HepG2 (cell line): ENCODE results near the gene NFATC4. TPM values are rescaled to one million over a fixed set of nuclear protein-coding genes. Genes with fewer than 3 reads are reported as not detected.

Source experiments
- ATAC-seq: fragments of 200-7000 bp; cut with Tn5 transposase; 3 replicates; pipeline ENCODE4 v1.9.1; 2020; ENCODE audit warnings: mild to moderate bottlenecking, moderate library complexity
- BruUV-seq: library from RNA; stranded (reverse); fragments of 400-500 nt; replicated peaks from 2 replicates; lab custom pipeline; 2021; lab: Mats Ljungman, UMichigan
- CTCF ChIA-PET: fragments of 300-600 bp; formaldehyde crosslinking; extraction: SDS; loops from one replicate; lab custom pipeline; 2021; ENCODE audit warnings: low total read pairs, inconsistent platforms, low intra/inter-chr PET ratio; lab: Yijun Ruan, JAX
- POLR2A ChIA-PET: fragments of 350-600 bp; sonication (Branson Sonifier 250); formaldehyde crosslinking; loops from one replicate; lab custom pipeline; 2020; ENCODE audit warnings: antibody characterized with exemption, inconsistent platforms; lab: Yijun Ruan, JAX
- DNase-seq: peaks from one replicate; pipeline ENCODE4 v3.0.0-alpha.2; 2015; ENCODE audit warnings: low spot score
- FAIRE-seq: peaks from 3 replicates; lab custom pipeline; 2011; peaks lifted over from hg19 to GRCh38; lab: Jason Lieb, UNC
- H2AFZ ChIP-seq: one replicate; pipeline ENCODE4 v1.6.1; 2011; ENCODE audit warnings: low read length, inconsistent platforms
- H3K27ac ChIP-seq: fragments of 300-600 bp; 3 replicates; pipeline ENCODE4 v1.8.0; 2011; ENCODE audit warnings: mixed run types, mild to moderate bottlenecking, mixed read lengths, low read length, inconsistent platforms; ENCODE audit not compliant: insufficient read depth; ENCODE audit errors: extremely low read length
- H3K27me3 ChIP-seq, 2 experiments: fragments of 200-600 bp in 1 of 2; 2 replicates in 1 of 2; 3 replicates in 1 of 2; pipeline versions ENCODE4 v1.6.0 to v1.8.0; 2011; ENCODE audit warnings: low read length in 2 of 2, mild to moderate bottlenecking in 2 of 2, moderate library complexity in 2 of 2, inconsistent platforms in 1 of 2; ENCODE audit not compliant: insufficient read depth in 2 of 2, control insufficient read depth in 1 of 2
- H3K36me3 ChIP-seq, 2 experiments: fragments of 200-600 bp in 1 of 2; replicated peaks in 1 of 2; 2 replicates in 1 of 2; 3 replicates in 1 of 2; pipeline versions ENCODE4 v1.5.1 to v1.8.0; 2011; ENCODE audit warnings: low read length in 2 of 2, inconsistent platforms in 1 of 2; ENCODE audit not compliant: insufficient read depth in 2 of 2, control insufficient read depth in 1 of 2
- H3K4me1 ChIP-seq: 2 replicates; pipeline ENCODE4 v1.5.1; 2012; ENCODE audit warnings: low read length, inconsistent platforms; ENCODE audit not compliant: insufficient read depth
- H3K4me2 ChIP-seq: 2 replicates; pipeline ENCODE4 v1.6.0; 2011; ENCODE audit warnings: low read depth, low read length, inconsistent platforms
- H3K4me3 ChIP-seq, 3 experiments: fragments of 200-600 bp in 1 of 3; sonication (generic), shearing (Covaris generic) in 1 of 3; replicated peaks in 1 of 3; 2 replicates each; pipeline ENCODE4 v1.5.1; 2011 to 2016; ENCODE audit warnings: low read length in 3 of 3, inconsistent platforms in 2 of 3, low read depth in 2 of 3, mild to moderate bottlenecking in 2 of 3, control low read depth in 1 of 3, mixed read lengths in 1 of 3; ENCODE audit not compliant: insufficient read depth in 1 of 3
- H3K79me2 ChIP-seq: one replicate; pipeline ENCODE4 v1.6.1; 2011; ENCODE audit warnings: low read length, inconsistent platforms; ENCODE audit not compliant: insufficient read depth
- H3K9ac ChIP-seq: 2 replicates; pipeline ENCODE4 v1.6.0; 2011; ENCODE audit warnings: mild to moderate bottlenecking, low read depth, low read length, inconsistent platforms; ENCODE audit not compliant: insufficient read depth
- H3K9me3 ChIP-seq: 2 replicates; pipeline ENCODE4 v1.5.1; 2012; ENCODE audit warnings: mild to moderate bottlenecking, low read length
- H4K20me1 ChIP-seq: 2 replicates; pipeline ENCODE4 v1.6.0; 2011; ENCODE audit warnings: inconsistent platforms, mild to moderate bottlenecking, low read length, moderate library complexity; ENCODE audit not compliant: insufficient read depth
- AGO2 ChIP-seq: fragments of 200-400 bp; formaldehyde crosslinking; optimal IDR thresholded peaks from 2 replicates; pipeline ENCODE3; 2017; ENCODE audit warnings: mild to moderate bottlenecking, low read depth, low read length, moderate library complexity
- ASH2L ChIP-seq: fragments of 300-600, 200-600 bp; sonication (generic); IDR thresholded peaks from 2 replicates; pipeline ENCODE4 v1.7.0; 2017; ENCODE audit warnings: low read depth, mild to moderate bottlenecking, moderate library complexity, mixed read lengths, low read length; ENCODE audit not compliant: insufficient read length
- IRX3 ChIP-seq: sonication (generic); formaldehyde crosslinking; IDR thresholded peaks from 2 replicates; pipeline ENCODE4 v1.8.1; 2023; ENCODE audit warnings: mild to moderate bottlenecking, low read depth, missing genetic modification reagents, borderline replicate concordance
- NFE2L1 ChIP-seq: sonication (generic); formaldehyde crosslinking; IDR thresholded peaks from 2 replicates; pipeline ENCODE4 v1.4.0; 2020; ENCODE audit warnings: missing genetic modification reagents, mild to moderate bottlenecking, borderline replicate concordance
- SIX1 ChIP-seq: sonication (generic); formaldehyde crosslinking; IDR thresholded peaks from 2 replicates; pipeline ENCODE4 v1.4.0; 2020; ENCODE audit warnings: missing genetic modification reagents, borderline replicate concordance
- XBP1 ChIP-seq: sonication (generic); formaldehyde crosslinking; IDR thresholded peaks from 2 replicates; pipeline ENCODE4 v1.5.0; 2020; ENCODE audit warnings: missing genetic modification reagents
- ZBTB20 ChIP-seq: sonication (generic); formaldehyde crosslinking; IDR thresholded peaks from 2 replicates; pipeline ENCODE4 v1.8.1; 2023; ENCODE audit warnings: missing genetic modification reagents, low read depth, mild to moderate bottlenecking, borderline replicate concordance
- ZNF138 ChIP-seq: sonication (generic); formaldehyde crosslinking; IDR thresholded peaks from 2 replicates; pipeline ENCODE4 v1.5.0; 2020; ENCODE audit warnings: mild to moderate bottlenecking, low read depth, missing genetic modification reagents
- ZNF614 ChIP-seq: IDR thresholded peaks from 2 replicates; pipeline ENCODE4 v1.6.1; 2018; ENCODE audit warnings: missing biosample characterization, missing genetic modification reagents, inconsistent platforms, borderline replicate concordance
- ZNF670 ChIP-seq: sonication (generic); formaldehyde crosslinking; IDR thresholded peaks from 2 replicates; pipeline ENCODE4 v1.8.0; 2022; ENCODE audit warnings: mild to moderate bottlenecking, missing genetic modification reagents, borderline replicate concordance
- ZNF709 ChIP-seq: sonication (generic); formaldehyde crosslinking; IDR thresholded peaks from 2 replicates; pipeline ENCODE4 v1.5.0; 2020; ENCODE audit warnings: mild to moderate bottlenecking, missing genetic modification reagents
- WGBS: methylation state at CpG from one replicate; pipeline ENCODE4 v1.1.6; 2017; ENCODE audit warnings: low lambda C conversion rate; 5-methylcytosine and 5-hydroxymethylcytosine counted together
- in situ Hi-C: cut with HindIII; loops from 2 replicates; pipeline ENCODE4 v1.10.0; 2017; ENCODE audit warnings: low pct_unique_long_range_greater_than_20kb; ENCODE audit not compliant: extremely low pct_ligation_motif_present
- intact Hi-C: fragments of 100-400 bp; cut with micrococcal nuclease; formaldehyde crosslinking; loops from one replicate; pipeline ENCODE4 v1.10.0; 2022; ENCODE audit not compliant: unreplicated experiment
- polyA plus RNA-seq, 8 experiments: library from polyadenylated mRNA; depleted of rRNA in 3 of 8; stranded (reverse) in 7 of 8; unstranded in 1 of 8; fragments of >200 nt; fragmentation: Illumina TruSeq in 4 of 8; extraction: Trizol in 4 of 8; gene quantifications; 2 replicates each; pipeline versions ENCODE4 v1.2.1 to v1.2.3, GENCODE V29; 2011 to 2016; ENCODE audit warnings: low read depth in 4 of 8, missing spikeins in 1 of 8, mixed read lengths in 1 of 8; ENCODE audit not compliant: insufficient read depth in 1 of 8
- total RNA-seq, 5 experiments: library from RNA; depleted of rRNA; stranded (reverse); fragments of >200 nt; fragmentation: Illumina TruSeq; extraction: Trizol; gene quantifications; 2 replicates each; pipeline ENCODE4 v1.2.3, GENCODE V29; 2016; ENCODE audit warnings: low read depth in 1 of 5
- TF ChIP-seq, protein P1 (sequence below): sonication (generic); formaldehyde crosslinking; IDR thresholded peaks from 2 replicates; pipeline ENCODE4 v1.5.0; 2020; ENCODE audit warnings: missing genetic modification reagents
- TF ChIP-seq, protein P2 (sequence below): sonication (generic); formaldehyde crosslinking; IDR thresholded peaks from 2 replicates; pipeline ENCODE4 v1.8.0; 2022; ENCODE audit warnings: mild to moderate bottlenecking, missing genetic modification reagents, moderate library complexity
- TF ChIP-seq, protein P3 (sequence below): sonication (generic); formaldehyde crosslinking; IDR thresholded peaks from 2 replicates; pipeline ENCODE4 v1.4.0; 2020; ENCODE audit warnings: missing genetic modification reagents, borderline replicate concordance
- TF ChIP-seq, protein P4 (sequence below): sonication (generic); formaldehyde crosslinking; IDR thresholded peaks from 2 replicates; pipeline ENCODE4 v1.5.0; 2020; ENCODE audit warnings: mild to moderate bottlenecking, missing genetic modification reagents, moderate library complexity
- TF ChIP-seq, protein P5 (sequence below): sonication (generic); formaldehyde crosslinking; conservative IDR thresholded peaks from 2 replicates; pipeline ENCODE4 v1.4.0; 2020; ENCODE audit warnings: missing genetic modification reagents

NFATC4 gene
- total and polyA plus RNA-seq, 2 of the 13 experiments (the other 11 are each of a cell fraction or from before 2014, with no cell fraction given): 0.04 to 0.15 TPM

DNA sequence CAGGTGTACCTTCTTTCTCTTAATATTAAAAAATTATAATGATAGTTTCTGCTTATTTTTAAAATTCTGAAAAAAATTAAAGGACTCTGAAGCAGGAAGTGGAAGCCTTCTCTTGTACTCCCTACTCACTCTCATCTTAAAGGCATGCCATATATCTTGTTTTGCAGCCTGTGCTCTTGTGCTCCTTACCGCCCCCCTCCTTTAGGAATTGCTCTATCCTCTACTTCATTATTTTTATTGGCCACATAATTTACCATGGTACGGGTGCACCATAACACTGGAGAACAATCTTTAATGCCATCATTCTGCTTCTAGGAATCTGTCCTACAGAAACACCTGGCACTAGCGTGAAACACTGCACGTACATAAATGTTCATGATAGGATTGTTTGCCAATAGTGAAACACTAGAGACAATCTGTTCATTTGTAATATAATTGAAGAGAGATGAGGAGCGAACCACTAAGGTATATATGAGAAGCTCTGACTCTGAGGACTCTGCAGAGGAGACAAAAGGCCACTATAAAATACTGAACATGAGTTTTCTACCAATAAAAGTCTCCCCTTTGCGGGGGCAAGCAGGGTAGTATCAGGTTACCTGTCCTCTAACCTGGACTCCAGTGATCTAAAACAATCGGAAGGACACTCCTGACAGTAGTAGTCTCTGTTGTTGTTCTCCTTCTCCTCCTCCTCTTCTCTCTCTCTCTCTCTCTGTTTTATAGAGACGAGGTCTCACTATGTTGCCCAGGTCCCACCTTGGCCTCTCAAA lies 24.5 kb downstream of the NFATC4 start:
- no TSS peak for BruUV-seq
- peaks cover 7 to 42% of the 10 kb centered on the region in 2 experiments; a peak in 4 of 5 replicates for H3K27me3 ChIP-seq
- H3K4me3 ChIP-seq: no peak overlapping the region; a peak in 1 of 6 replicates
- H3K4me1 ChIP-seq: peaks cover 31% of the 10 kb centered on the region
- no peaks in the 10 kb centered on the region for H3K79me2 ChIP-seq
- whole genome bisulfite sequencing: 17% methylated on average over 8 of the region's 8 CpGs
- H4K20me1 ChIP-seq: no peaks in the 10 kb centered on the region
- H3K9ac ChIP-seq: no peak overlapping the region
- peak overlapping the region; percentile 29 for H2AFZ ChIP-seq
- H3K36me3 ChIP-seq: no peaks in the 10 kb centered on the region
- CTCF ChIA-PET: no interaction called here
- intact Hi-C loops (no loop called here), in situ Hi-C loops (no loop called here)
- H3K27ac ChIP-seq: no peak overlapping the region
- POLR2A ChIA-PET: no interaction called here
- ATAC-seq (0 out of 3 replicates have a peak, but pooled peaks have one; percentile 2), FAIRE-seq (no peak), DNase-seq (no peak)
- no peaks in the 10 kb centered on the region for H3K9me3 ChIP-seq
- peak overlapping the region; percentile 62 for H3K4me2 ChIP-seq
- TF ChIP-seq, protein P1, sequence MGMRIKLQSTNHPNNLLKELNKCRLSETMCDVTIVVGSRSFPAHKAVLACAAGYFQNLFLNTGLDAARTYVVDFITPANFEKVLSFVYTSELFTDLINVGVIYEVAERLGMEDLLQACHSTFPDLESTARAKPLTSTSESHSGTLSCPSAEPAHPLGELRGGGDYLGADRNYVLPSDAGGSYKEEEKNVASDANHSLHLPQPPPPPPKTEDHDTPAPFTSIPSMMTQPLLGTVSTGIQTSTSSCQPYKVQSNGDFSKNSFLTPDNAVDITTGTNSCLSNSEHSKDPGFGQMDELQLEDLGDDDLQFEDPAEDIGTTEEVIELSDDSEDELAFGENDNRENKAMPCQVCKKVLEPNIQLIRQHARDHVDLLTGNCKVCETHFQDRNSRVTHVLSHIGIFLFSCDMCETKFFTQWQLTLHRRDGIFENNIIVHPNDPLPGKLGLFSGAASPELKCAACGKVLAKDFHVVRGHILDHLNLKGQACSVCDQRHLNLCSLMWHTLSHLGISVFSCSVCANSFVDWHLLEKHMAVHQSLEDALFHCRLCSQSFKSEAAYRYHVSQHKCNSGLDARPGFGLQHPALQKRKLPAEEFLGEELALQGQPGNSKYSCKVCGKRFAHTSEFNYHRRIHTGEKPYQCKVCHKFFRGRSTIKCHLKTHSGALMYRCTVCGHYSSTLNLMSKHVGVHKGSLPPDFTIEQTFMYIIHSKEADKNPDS: no peak
- TF ChIP-seq NFE2L1 (no peak), ASH2L (no peak), XBP1 (CRISPR knock-in tag) (no peak), ZNF709 (CRISPR knock-in tag) (no peak), IRX3 (CRISPR knock-in tag) (no peak), SIX1 (CRISPR knock-in tag) (peak; percentile 92), ZNF138 (CRISPR knock-in tag) (no peak), ZNF670 (CRISPR knock-in tag) (0 out of 2 replicates have a peak, but pooled peaks have one; percentile 29), ZBTB20 (CRISPR knock-in tag) (no peak), ZNF614 (no peak), AGO2 (no peak)
- TF ChIP-seq, protein P2, sequence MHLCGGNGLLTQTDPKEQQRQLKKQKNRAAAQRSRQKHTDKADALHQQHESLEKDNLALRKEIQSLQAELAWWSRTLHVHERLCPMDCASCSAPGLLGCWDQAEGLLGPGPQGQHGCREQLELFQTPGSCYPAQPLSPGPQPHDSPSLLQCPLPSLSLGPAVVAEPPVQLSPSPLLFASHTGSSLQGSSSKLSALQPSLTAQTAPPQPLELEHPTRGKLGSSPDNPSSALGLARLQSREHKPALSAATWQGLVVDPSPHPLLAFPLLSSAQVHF (CRISPR knock-in tag): no peak
- TF ChIP-seq, protein P3, sequence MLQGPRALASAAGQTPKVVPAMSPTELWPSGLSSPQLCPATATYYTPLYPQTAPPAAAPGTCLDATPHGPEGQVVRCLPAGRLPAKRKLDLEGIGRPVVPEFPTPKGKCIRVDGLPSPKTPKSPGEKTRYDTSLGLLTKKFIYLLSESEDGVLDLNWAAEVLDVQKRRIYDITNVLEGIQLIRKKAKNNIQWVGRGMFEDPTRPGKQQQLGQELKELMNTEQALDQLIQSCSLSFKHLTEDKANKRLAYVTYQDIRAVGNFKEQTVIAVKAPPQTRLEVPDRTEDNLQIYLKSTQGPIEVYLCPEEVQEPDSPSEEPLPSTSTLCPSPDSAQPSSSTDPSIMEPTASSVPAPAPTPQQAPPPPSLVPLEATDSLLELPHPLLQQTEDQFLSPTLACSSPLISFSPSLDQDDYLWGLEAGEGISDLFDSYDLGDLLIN (CRISPR knock-in tag): no peak
- TF ChIP-seq, protein P4, sequence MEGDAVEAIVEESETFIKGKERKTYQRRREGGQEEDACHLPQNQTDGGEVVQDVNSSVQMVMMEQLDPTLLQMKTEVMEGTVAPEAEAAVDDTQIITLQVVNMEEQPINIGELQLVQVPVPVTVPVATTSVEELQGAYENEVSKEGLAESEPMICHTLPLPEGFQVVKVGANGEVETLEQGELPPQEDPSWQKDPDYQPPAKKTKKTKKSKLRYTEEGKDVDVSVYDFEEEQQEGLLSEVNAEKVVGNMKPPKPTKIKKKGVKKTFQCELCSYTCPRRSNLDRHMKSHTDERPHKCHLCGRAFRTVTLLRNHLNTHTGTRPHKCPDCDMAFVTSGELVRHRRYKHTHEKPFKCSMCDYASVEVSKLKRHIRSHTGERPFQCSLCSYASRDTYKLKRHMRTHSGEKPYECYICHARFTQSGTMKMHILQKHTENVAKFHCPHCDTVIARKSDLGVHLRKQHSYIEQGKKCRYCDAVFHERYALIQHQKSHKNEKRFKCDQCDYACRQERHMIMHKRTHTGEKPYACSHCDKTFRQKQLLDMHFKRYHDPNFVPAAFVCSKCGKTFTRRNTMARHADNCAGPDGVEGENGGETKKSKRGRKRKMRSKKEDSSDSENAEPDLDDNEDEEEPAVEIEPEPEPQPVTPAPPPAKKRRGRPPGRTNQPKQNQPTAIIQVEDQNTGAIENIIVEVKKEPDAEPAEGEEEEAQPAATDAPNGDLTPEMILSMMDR (CRISPR knock-in tag): 0 out of 2 replicates have a peak, but pooled peaks have one; percentile 11
- TF ChIP-seq, protein P5, sequence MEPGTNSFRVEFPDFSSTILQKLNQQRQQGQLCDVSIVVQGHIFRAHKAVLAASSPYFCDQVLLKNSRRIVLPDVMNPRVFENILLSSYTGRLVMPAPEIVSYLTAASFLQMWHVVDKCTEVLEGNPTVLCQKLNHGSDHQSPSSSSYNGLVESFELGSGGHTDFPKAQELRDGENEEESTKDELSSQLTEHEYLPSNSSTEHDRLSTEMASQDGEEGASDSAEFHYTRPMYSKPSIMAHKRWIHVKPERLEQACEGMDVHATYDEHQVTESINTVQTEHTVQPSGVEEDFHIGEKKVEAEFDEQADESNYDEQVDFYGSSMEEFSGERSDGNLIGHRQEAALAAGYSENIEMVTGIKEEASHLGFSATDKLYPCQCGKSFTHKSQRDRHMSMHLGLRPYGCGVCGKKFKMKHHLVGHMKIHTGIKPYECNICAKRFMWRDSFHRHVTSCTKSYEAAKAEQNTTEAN: no peak
